Ovary (tissue), 3 donors: ENCODE measurements around the gene PGAP3.

Experiments
- EP300 ChIP-seq: sonication (generic); formaldehyde crosslinking; IDR thresholded peaks from one replicate; pipeline ENCODE4 v1.6.1; 2017; ENCODE audit warnings: antibody characterized with exemption
- POLR2A ChIP-seq: fragments of 450-650 bp; IDR thresholded peaks from one replicate; pipeline ENCODE4 v1.6.1; 2017; ENCODE audit warnings: antibody characterized with exemption, mild to moderate bottlenecking, moderate library complexity
- TF ChIP-seq, protein P1 (sequence below), 3 donors: fragments of 450-650 bp in 2 of 3; fragments of 200-600 bp in 1 of 3; IDR thresholded peaks; one replicate each; pipeline versions ENCODE4 v1.5.1 to v1.8.0; 2016 to 2022; ENCODE audit warnings: antibody characterized with exemption in 3 of 3, mild to moderate bottlenecking in 1 of 3
- donor health status: DM: no; HTN: no; CAD: no.

DNA sequence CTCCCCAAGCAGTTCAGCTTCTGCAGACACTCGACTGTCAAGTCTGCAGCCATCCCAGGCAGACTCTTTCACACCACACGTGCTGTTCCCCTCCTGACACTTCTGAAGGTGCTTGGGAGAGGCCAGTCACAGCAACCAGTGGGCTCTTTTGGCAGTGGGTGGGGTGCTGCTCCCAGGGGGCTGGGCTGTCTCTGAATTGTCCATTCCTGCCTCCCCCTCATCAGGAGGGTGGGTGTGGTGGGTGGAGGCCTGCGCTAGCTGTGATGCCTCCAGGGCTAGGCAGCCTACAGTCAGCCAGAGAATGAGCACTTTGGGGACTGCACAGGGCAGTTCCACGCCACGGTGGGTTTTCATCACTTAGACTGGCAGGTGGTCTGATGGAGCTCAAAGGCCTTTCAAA is 40.6 kb downstream of the PGAP3 start:
- TF ChIP-seq, protein P1, sequence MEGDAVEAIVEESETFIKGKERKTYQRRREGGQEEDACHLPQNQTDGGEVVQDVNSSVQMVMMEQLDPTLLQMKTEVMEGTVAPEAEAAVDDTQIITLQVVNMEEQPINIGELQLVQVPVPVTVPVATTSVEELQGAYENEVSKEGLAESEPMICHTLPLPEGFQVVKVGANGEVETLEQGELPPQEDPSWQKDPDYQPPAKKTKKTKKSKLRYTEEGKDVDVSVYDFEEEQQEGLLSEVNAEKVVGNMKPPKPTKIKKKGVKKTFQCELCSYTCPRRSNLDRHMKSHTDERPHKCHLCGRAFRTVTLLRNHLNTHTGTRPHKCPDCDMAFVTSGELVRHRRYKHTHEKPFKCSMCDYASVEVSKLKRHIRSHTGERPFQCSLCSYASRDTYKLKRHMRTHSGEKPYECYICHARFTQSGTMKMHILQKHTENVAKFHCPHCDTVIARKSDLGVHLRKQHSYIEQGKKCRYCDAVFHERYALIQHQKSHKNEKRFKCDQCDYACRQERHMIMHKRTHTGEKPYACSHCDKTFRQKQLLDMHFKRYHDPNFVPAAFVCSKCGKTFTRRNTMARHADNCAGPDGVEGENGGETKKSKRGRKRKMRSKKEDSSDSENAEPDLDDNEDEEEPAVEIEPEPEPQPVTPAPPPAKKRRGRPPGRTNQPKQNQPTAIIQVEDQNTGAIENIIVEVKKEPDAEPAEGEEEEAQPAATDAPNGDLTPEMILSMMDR (IDR thresholded peaks at IDR 0.05) = no peak
- no peak for TF ChIP-seq POLR2A
- TF ChIP-seq EP300 = no peak
